ENCODE measurements around the gene MX2.
"Not testable (repeated sequence)": the region's sequence is repeated elsewhere in the genome, so short reads cannot be mapped to it uniquely, and the experiment has no call there.

MX2 gene, protein sequence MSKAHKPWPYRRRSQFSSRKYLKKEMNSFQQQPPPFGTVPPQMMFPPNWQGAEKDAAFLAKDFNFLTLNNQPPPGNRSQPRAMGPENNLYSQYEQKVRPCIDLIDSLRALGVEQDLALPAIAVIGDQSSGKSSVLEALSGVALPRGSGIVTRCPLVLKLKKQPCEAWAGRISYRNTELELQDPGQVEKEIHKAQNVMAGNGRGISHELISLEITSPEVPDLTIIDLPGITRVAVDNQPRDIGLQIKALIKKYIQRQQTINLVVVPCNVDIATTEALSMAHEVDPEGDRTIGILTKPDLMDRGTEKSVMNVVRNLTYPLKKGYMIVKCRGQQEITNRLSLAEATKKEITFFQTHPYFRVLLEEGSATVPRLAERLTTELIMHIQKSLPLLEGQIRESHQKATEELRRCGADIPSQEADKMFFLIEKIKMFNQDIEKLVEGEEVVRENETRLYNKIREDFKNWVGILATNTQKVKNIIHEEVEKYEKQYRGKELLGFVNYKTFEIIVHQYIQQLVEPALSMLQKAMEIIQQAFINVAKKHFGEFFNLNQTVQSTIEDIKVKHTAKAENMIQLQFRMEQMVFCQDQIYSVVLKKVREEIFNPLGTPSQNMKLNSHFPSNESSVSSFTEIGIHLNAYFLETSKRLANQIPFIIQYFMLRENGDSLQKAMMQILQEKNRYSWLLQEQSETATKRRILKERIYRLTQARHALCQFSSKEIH

DNA sequence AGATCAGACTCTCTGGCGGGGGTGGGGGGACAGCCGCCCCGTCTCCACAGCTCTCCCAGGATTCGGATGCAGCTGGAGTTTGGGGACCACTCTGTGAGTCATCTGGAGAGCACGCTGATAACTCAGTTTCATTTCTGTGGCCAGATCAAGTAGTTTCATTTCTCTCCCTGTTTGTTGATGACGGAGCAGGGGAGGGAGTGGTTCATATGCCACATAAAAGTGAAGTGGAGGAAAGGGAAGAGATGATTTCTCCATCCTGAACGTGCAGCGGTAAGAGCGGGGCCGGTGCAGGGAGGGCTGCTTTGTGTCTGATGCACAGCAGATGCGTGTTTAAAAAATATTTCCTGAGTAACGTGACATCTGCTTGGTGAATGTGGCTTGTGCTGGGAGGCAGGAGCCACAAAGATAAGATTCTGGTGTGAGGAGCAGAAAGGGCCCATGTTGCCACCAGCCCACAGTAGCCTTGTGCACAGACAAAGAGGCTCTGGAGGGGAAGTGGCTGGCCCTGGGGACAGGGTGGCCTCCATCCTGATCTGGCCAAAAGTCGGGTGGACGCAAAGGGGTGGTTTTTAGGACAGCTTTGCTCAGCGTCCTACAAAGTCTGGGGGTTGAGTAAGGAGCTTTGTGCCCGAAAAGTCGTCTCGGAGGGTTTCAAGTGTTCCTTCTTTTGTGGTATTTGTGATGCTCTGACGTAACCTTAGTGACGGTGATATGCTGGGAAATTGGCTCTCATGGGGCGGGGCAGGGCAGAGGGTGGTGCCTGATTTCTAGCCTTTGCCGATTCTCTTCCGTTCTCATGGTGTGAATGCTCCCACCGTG lies at the start of gene MX2:
MX2 (plus strand) TSS at position 242 of the 819 bp plus-strand sequence. CDS start 14,880 bp downstream, outside the sequence.
- H3K4me3 ChIP-seq (ENCODE audit: low read depth, low read length) = peak within 1 kb of the TSS; percentile 52
- DNase-seq (ENCODE audit: low read depth) = peak; percentile 87
- TF ChIP-seq POLR2A (IDR thresholded peaks at IDR 0.05; ENCODE audit: extremely low read depth, insufficient read length) (no peak), MYC (IDR thresholded peaks at IDR 0.05; ENCODE audit: low read depth, low read length) (peak; percentile 5; the same call in 1 of the 2 replicates)
- TF ChIP-seq, protein P1, sequence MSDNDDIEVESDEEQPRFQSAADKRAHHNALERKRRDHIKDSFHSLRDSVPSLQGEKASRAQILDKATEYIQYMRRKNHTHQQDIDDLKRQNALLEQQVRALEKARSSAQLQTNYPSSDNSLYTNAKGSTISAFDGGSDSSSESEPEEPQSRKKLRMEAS (IDR thresholded peaks at IDR 0.05; ENCODE audit: low read depth, low read length) = peak; percentile 64
- TF ChIP-seq, protein P2, sequence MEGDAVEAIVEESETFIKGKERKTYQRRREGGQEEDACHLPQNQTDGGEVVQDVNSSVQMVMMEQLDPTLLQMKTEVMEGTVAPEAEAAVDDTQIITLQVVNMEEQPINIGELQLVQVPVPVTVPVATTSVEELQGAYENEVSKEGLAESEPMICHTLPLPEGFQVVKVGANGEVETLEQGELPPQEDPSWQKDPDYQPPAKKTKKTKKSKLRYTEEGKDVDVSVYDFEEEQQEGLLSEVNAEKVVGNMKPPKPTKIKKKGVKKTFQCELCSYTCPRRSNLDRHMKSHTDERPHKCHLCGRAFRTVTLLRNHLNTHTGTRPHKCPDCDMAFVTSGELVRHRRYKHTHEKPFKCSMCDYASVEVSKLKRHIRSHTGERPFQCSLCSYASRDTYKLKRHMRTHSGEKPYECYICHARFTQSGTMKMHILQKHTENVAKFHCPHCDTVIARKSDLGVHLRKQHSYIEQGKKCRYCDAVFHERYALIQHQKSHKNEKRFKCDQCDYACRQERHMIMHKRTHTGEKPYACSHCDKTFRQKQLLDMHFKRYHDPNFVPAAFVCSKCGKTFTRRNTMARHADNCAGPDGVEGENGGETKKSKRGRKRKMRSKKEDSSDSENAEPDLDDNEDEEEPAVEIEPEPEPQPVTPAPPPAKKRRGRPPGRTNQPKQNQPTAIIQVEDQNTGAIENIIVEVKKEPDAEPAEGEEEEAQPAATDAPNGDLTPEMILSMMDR (IDR thresholded peaks at IDR 0.05; ENCODE audit: low read depth, low read length) = no peak

DNA sequence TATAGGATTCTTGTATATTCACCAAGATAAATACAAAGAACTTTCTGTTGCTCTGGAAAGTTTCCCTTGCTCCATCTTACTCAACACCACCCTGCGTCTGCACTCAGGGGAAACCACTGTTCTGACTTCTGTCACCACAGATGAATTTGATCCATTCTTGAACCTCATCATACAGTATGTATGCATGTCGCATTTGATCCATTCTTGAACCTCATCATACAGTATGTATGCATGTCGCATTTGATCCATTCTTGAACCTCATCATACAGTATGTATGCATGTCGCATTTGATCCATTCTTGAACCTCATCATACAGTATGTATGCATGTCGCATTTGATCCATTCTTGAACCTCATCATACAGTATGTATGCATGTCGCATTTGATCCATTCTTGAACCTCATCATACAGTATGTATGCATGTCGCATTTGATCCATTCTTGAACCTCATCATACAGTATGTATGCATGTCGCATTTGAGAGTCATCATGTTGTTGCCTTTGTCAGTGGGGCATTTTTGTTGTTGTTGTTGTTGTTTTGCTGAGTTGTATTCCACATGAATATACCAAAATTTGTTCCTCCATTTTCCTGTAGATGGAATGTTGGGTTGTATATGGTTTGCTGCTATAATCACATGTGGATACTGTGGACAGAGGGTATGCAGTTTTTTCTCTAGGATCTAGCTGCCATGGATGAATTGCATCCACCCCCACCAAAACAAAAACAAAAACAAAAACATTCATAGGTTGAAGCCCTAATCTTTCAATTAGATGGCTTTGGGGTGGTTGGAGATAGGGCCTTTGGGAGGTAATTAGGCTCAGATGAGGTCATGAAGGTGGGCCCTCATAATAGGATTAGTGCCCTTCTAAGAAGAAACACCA lies 48.3 kb upstream of the MX2 start:
- not testable (repeated sequence) for DNase-seq (ENCODE audit: low read depth); H3K4me3 ChIP-seq (ENCODE audit: low read depth, low read length)

DNA sequence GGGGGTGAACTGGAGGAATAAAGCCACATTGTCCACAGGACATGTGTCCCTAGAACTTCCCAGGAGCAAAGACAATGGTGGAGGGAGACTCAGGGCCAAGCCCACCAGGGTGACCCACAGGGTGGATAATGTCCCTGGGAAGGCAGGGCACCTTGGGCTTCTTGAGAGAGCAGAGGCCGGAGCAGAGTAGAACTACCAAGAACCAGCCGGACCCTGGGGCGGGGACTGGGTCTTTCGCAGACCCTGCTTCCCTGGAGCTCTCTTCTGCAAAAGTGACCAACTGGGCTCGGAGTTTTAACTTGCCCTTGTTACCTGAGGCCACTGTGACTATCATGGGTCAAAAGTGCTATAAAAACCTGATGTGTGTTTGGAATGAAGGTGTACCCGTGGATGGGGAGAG lies 46.1 kb upstream of the MX2 start:
- TF ChIP-seq, protein P2 (IDR thresholded peaks at IDR 0.05; ENCODE audit: low read depth, low read length) = no peak
- TF ChIP-seq POLR2A (IDR thresholded peaks at IDR 0.05; ENCODE audit: extremely low read depth, insufficient read length) (no peak), MYC (IDR thresholded peaks at IDR 0.05; ENCODE audit: low read depth, low read length) (no peak)
- TF ChIP-seq, protein P1 (IDR thresholded peaks at IDR 0.05; ENCODE audit: low read depth, low read length) = no peak
- no peak for DNase-seq (ENCODE audit: low read depth)
- H3K4me3 ChIP-seq (ENCODE audit: low read depth, low read length) = no peak overlapping the region

DNA sequence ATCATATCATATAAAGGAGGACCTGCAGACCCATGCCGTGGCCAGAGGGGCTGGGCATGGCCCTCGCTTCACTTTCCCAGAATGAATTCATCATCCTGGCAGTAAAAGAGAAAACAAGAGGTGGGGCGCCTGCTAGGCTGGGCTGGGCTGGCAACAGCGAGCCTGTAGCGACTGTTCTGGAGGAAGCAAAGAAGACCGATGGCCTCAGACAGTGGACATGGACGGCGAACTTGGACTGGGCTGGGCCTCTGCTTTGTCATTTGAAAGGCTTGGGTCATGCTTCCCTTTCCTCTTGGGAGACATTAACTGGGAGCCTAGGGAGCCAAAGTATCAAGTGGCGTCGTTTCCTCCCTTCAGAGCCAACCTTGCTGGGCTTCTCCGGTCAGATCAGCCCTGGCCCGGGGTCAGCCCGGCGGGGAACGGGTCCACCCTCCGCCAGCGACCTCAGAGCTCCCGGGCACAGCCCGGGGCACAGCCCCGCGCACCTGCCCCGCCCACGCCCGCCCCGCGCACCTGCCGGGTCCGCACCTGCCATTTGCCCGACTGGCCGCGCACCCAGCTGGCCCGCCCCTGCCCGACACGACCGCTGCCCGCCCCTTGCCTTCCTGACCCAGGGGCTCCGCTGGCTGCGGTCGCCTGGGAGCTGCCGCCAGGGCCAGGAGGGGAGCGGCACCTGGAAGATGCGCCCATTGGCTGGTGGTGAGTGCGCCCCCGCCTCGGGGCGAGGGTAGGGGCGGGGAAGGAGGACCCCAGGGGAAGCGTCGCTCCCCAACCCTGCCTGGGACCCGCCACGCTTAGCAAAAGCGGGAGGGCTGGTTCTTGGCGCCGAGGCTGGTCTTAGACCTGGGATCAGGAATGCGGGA lies 45.4 kb upstream of the MX2 start, which contains the start of gene FAM3B:
FAM3B (plus strand) TSS at position 602 of the 863 bp plus-strand sequence; CDS start at position 681, 79 bp downstream.
- H3K4me3 ChIP-seq (ENCODE audit: low read depth, low read length) = no peak within 1 kb of the TSS
- TF ChIP-seq POLR2A (IDR thresholded peaks at IDR 0.05; ENCODE audit: extremely low read depth, insufficient read length) (no peak), MYC (IDR thresholded peaks at IDR 0.05; ENCODE audit: low read depth, low read length) (no peak)
- TF ChIP-seq, protein P2 (IDR thresholded peaks at IDR 0.05; ENCODE audit: low read depth, low read length) = no peak
- TF ChIP-seq, protein P1 (IDR thresholded peaks at IDR 0.05; ENCODE audit: low read depth, low read length) = no peak
- DNase-seq (ENCODE audit: low read depth) = no peak

DNA sequence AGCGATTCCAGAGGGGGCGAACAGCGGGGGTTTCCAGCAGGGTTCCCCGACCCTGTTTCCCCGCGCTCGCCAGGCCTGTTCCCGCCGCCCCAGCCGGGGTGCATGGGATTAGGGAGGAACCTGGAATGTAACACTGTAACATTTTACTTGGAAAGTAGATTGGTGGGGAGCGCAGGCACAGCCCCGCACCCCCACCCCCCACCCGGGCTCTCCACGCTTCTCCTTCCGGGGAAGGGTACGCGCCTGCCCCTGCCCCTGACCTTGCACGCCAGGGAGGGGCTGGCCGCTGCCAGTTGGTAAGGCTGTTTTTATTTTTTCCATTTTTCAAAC lies 44.8 kb upstream of the MX2 start:
- TF ChIP-seq MYC (IDR thresholded peaks at IDR 0.05; ENCODE audit: low read depth, low read length) = no peak
- TF ChIP-seq POLR2A (IDR thresholded peaks at IDR 0.05; ENCODE audit: extremely low read depth, insufficient read length) = no peak
- TF ChIP-seq, protein P2 (IDR thresholded peaks at IDR 0.05; ENCODE audit: low read depth, low read length) = no peak
- TF ChIP-seq, protein P1 (IDR thresholded peaks at IDR 0.05; ENCODE audit: low read depth, low read length) = no peak
- DNase-seq (ENCODE audit: low read depth) = no peak
- no peak overlapping the region for H3K4me3 ChIP-seq (ENCODE audit: low read depth, low read length)
